Measurements from ENCODE around the gene KCNN3. TPM values are rescaled to one million over a fixed set of nuclear protein-coding genes. Genes with fewer than 3 reads are reported as not detected.

The KCNN3 gene
- total RNA-seq, 1 experiment from 2014 or later: 0.26 TPM

GRCh38 chr1:154878371-154879037 is 8.4 kb upstream of the KCNN3 start:
- no peak overlapping the region for H3K4me2 ChIP-seq (ENCODE audit: low read length)
- H3K9me2 ChIP-seq (replicated peaks; ENCODE audit: low read length): no peaks in the 10 kb centered on the region
- no peaks in the 10 kb centered on the region for H3K36me3 ChIP-seq (ENCODE audit: low read depth, low read length)
- ChIA-PET CTCF (interaction anchor here (0.5 to 1.1 kb wide), 14 partner anchors 12 to 399 kb away, joined by 3 to 13 read pairs (median 4); no protein-coding TSS in a partner anchor), POLR2A (ENCODE audit: unreplicated experiment) (interaction anchor here (0.6 kb wide), 1 partner anchor 319 kb away, joined by 3 read pairs; no protein-coding TSS in a partner anchor)
- no peak overlapping the region; the same call in 1 of the 2 replicates for H2AFZ ChIP-seq (ENCODE audit: low read length)
- H3K4me3 ChIP-seq (ENCODE audit: low read length): no peak overlapping the region
- no peak overlapping the region for H3K9ac ChIP-seq (ENCODE audit: low read length)
- H3K9me3 ChIP-seq (ENCODE audit: low read length): no peaks in the 10 kb centered on the region
- H3K27ac ChIP-seq (ENCODE audit: low read length): no peak overlapping the region
- peak; percentile 93 for ATAC-seq
- intact Hi-C loops (cut with micrococcal nuclease): loop anchor here (1.0 to 5.0 kb wide), 3 partner anchors 59 to 209 kb away; partner anchors contain the start of gene PMVK
- no peaks in the 10 kb centered on the region for H4K20me1 ChIP-seq (ENCODE audit: low read length)
- DNase-seq: peak; percentile 80
- BruUV-seq (replicated peaks): no TSS peak
- H3K79me2 ChIP-seq (ENCODE audit: low read length): no peaks in the 10 kb centered on the region
- H3F3A ChIP-seq (ENCODE audit: low read length, unreplicated experiment): no peaks in the 10 kb centered on the region
- H3K27me3 ChIP-seq (ENCODE audit: low read length): no peaks in the 10 kb centered on the region
- TF ChIP-seq, protein P1, sequence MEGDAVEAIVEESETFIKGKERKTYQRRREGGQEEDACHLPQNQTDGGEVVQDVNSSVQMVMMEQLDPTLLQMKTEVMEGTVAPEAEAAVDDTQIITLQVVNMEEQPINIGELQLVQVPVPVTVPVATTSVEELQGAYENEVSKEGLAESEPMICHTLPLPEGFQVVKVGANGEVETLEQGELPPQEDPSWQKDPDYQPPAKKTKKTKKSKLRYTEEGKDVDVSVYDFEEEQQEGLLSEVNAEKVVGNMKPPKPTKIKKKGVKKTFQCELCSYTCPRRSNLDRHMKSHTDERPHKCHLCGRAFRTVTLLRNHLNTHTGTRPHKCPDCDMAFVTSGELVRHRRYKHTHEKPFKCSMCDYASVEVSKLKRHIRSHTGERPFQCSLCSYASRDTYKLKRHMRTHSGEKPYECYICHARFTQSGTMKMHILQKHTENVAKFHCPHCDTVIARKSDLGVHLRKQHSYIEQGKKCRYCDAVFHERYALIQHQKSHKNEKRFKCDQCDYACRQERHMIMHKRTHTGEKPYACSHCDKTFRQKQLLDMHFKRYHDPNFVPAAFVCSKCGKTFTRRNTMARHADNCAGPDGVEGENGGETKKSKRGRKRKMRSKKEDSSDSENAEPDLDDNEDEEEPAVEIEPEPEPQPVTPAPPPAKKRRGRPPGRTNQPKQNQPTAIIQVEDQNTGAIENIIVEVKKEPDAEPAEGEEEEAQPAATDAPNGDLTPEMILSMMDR (conservative IDR thresholded peaks at IDR 0.05; ENCODE audit: low read depth, low read length): peak; percentile 97
- TF ChIP-seq EZH2 (IDR thresholded peaks at IDR 0.05; ENCODE audit: low read length, unreplicated experiment): no peak
- peaks cover 9% of the 10 kb centered on the region for H3K4me1 ChIP-seq (ENCODE audit: insufficient read depth, low read length)

DNA sequence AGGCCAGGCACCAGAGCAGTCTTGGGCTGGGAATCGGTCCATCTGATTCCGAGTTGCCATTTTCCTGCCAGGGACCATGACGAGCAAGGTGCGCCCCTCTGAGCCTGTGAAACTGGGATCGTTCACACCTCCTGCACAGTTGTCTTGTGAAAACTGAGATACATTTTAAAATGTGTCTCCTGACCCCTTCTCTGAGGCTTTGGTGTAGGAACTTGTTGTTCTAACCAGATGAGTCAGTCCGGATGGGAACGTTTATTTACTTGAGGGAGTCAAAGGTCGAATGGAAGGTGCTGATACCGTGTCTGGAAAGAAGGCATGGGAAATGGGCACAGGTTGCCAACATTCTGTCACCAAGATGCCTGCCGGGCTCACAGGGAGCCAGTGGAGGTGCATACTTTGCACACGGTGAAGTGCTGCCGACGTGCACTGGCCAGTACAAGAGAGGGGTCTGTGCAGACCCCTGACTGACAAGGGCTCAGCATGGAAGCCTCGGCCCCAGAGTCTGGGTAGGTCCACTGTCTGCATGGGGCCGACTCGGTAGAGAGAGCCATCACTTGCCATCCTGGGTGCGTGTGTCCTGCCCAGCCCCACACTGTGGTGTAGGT is 7.4 kb upstream of the KCNN3 start:
- ATAC-seq: peak; percentile 51
- no peaks in the 10 kb centered on the region for H3K36me3 ChIP-seq (ENCODE audit: low read depth, low read length)
- CTCF ChIA-PET: no interaction called here
- H3K4me2 ChIP-seq (ENCODE audit: low read length): peak overlapping the region; percentile 32; the same call in 1 of the 2 replicates
- H3K79me2 ChIP-seq (ENCODE audit: low read length): no peaks in the 10 kb centered on the region
- no peak overlapping the region for H3K9ac ChIP-seq (ENCODE audit: low read length)
- no peaks in the 10 kb centered on the region for H4K20me1 ChIP-seq (ENCODE audit: low read length)
- no peak for TF ChIP-seq EZH2phosphoT487 (IDR thresholded peaks at IDR 0.05; ENCODE audit: borderline replicate concordance, low read length)
- POLR2A ChIA-PET (ENCODE audit: unreplicated experiment): no interaction called here
- no peaks in the 10 kb centered on the region for H3F3A ChIP-seq (ENCODE audit: low read length, unreplicated experiment)
- no TSS peak for BruUV-seq (replicated peaks)
- no peaks in the 10 kb centered on the region for H3K9me2 ChIP-seq (replicated peaks; ENCODE audit: low read length)
- H3K4me1 ChIP-seq (ENCODE audit: insufficient read depth, low read length): peaks cover 9% of the 10 kb centered on the region
- no peak overlapping the region for H2AFZ ChIP-seq (ENCODE audit: low read length)
- DNase-seq: peak; percentile 51
- intact Hi-C loops (cut with micrococcal nuclease): loop anchor here (2.0 to 5.0 kb wide), 2 partner anchors 60 to 319 kb away; partner anchors contain the start of genes PMVK and UBE2Q1
- H3K27ac ChIP-seq (ENCODE audit: low read length): no peak overlapping the region
- H3K4me3 ChIP-seq (ENCODE audit: low read length): no peak overlapping the region
- no peaks in the 10 kb centered on the region for H3K9me3 ChIP-seq (ENCODE audit: low read length)
- H3K27me3 ChIP-seq (ENCODE audit: low read length): no peaks in the 10 kb centered on the region

- no peaks in the 10 kb centered on the region for H3K27me3 ChIP-seq (ENCODE audit: low read length)
- CTCF ChIA-PET: no interaction called here
These were observed 6.8 kb upstream of the KCNN3 start for GRCh38 chr1:154876842-154877369.

More at GRCh38 chr1:154876842-154877369, 6.8 kb upstream of the KCNN3 start:
- Histone ChIP-seq H3K4me3 (ENCODE audit: low read length) (no peak overlapping the region), H3K4me1 (ENCODE audit: insufficient read depth, low read length) (peaks cover 9% of the 10 kb centered on the region), H3K27ac (ENCODE audit: low read length) (no peak overlapping the region), H3K9me3 (ENCODE audit: low read length) (no peaks in the 10 kb centered on the region), H2AFZ (ENCODE audit: low read length) (no peak overlapping the region), H4K20me1 (ENCODE audit: low read length) (no peaks in the 10 kb centered on the region), H3K79me2 (ENCODE audit: low read length) (no peaks in the 10 kb centered on the region), H3K4me2 (ENCODE audit: low read length) (peak overlapping the region; percentile 32; the same call in 1 of the 2 replicates), H3K9ac (ENCODE audit: low read length) (no peak overlapping the region), H3K9me2 (replicated peaks; ENCODE audit: low read length) (no peaks in the 10 kb centered on the region), H3F3A (ENCODE audit: low read length, unreplicated experiment) (no peaks in the 10 kb centered on the region), H3K36me3 (ENCODE audit: low read depth, low read length) (no peaks in the 10 kb centered on the region)
- intact Hi-C loops (cut with micrococcal nuclease): loop anchor here (2.0 to 5.0 kb wide), 2 partner anchors 60 to 318 kb away; partner anchors contain the start of genes PMVK and UBE2Q1
- POLR2A ChIA-PET (ENCODE audit: unreplicated experiment): interaction anchor here (0.6 kb wide), 1 partner anchor 24 kb away, joined by 5 read pairs; no protein-coding TSS in a partner anchor
- TF ChIP-seq, protein P1 (conservative IDR thresholded peaks at IDR 0.05; ENCODE audit: low read depth, low read length): no peak
- no peak for TF ChIP-seq EZH2 (IDR thresholded peaks at IDR 0.05; ENCODE audit: low read length, unreplicated experiment)
- TF ChIP-seq EZH2phosphoT487 (IDR thresholded peaks at IDR 0.05; ENCODE audit: borderline replicate concordance, low read length): no peak
- BruUV-seq (replicated peaks): no TSS peak
- ATAC-seq (no peak; the same call in 1 of the 2 replicates), DNase-seq (no peak)
